HG03571 (cell line): Measurements from ENCODE around the gene ATF2.
A peak's percentile ranks its signal among the peaks of the same experiment; 100 is the strongest.
"Not testable (repeated sequence)": the region's sequence is repeated elsewhere in the genome, so short reads cannot be mapped to it uniquely, and the experiment has no call there.

Experiments used
- ATAC-seq: cut with Tn5 transposase; IDR thresholded peaks from one replicate; pipeline ENCODE4 v1.9.1; 2021; ENCODE audit not compliant: unreplicated experiment

ATF2 gene

GRCh38 chr2:175166216-175166824 is 1.7 kb downstream of the ATF2 start:
- no peak for ATAC-seq

- no peak for ATAC-seq
These were observed 3.8 kb downstream of the ATF2 start for GRCh38 chr2:175164235-175164634.

- ATAC-seq = no peak
These were observed 9.1 kb downstream of the ATF2 start for GRCh38 chr2:175158894-175159293.

- ATAC-seq = no peak
These were observed 11.5 kb downstream of the ATF2 start for GRCh38 chr2:175156534-175156933.

- ATAC-seq = peak; percentile 63
These were observed 13.3 kb downstream of the ATF2 start for GRCh38 chr2:175154661-175155082.

- no peak for ATAC-seq
These were observed 15.8 kb downstream of the ATF2 start for GRCh38 chr2:175152242-175152641.

- ATAC-seq = no peak
These were observed 16.2 kb downstream of the ATF2 start for GRCh38 chr2:175151791-175152190.

- no peak for ATAC-seq
These were observed 20.8 kb downstream of the ATF2 start for GRCh38 chr2:175147186-175147585.

GRCh38 chr2:175143678-175144077 is 24.3 kb downstream of the ATF2 start:
- no peak for ATAC-seq

- ATAC-seq = no peak
These were observed 24.8 kb downstream of the ATF2 start for GRCh38 chr2:175143191-175143590.

GRCh38 chr2:175140332-175140731 is 27.7 kb downstream of the ATF2 start:
- ATAC-seq = no peak

- ATAC-seq = no peak
These were observed 30.2 kb downstream of the ATF2 start for GRCh38 chr2:175137793-175138192.

GRCh38 chr2:175136334-175137215 is 31.4 kb downstream of the ATF2 start:
- ATAC-seq = peak; percentile 66

- no peak for ATAC-seq
These were observed 32.1 kb downstream of the ATF2 start for GRCh38 chr2:175135862-175136261.

- no peak for ATAC-seq
These were observed 32.8 kb downstream of the ATF2 start for GRCh38 chr2:175135177-175135576.

- no peak for ATAC-seq
These were observed 36.8 kb downstream of the ATF2 start for GRCh38 chr2:175131252-175131651.

- no peak for ATAC-seq
These were observed 41.3 kb downstream of the ATF2 start for GRCh38 chr2:175126661-175127060.

GRCh38 chr2:175123254-175123653 is 44.7 kb downstream of the ATF2 start:
- no peak for ATAC-seq

- peak; percentile 70 for ATAC-seq
These were observed 56.8 kb downstream of the ATF2 start for GRCh38 chr2:175111200-175111657.

- ATAC-seq = not testable (repeated sequence)
These were observed 59.9 kb downstream of the ATF2 start for GRCh38 chr2:175108091-175108490.

- ATAC-seq = no peak
These were observed 60.9 kb downstream of the ATF2 start for GRCh38 chr2:175107146-175107545.

GRCh38 chr2:175103191-175103590 is 64.8 kb downstream of the ATF2 start:
- ATAC-seq = no peak
